ENCODE results near the gene TSC22D4.

TSC22D4 gene

GRCh38 chr7:100426516-100426915 is 52.5 kb downstream of the TSC22D4 start:
- DNase-seq, result no peak

DNA sequence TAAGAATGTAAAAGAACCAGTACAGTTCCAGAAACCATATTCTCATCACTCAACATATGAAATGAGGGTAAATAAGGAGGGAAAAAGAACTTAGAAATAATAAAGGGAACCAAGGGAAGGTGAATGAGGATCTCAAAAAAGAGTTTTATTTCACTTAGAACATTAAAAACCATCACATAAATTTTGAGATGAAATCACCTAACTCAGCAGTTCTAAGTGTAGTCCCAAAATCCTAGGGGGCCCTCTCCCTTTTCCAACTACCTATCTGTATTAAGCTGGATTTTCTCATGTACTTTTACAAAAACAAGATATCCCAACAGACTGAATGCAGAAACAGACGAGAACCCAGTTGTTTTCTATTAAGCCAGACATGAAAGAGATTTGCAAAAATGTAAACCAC is 53.7 kb downstream of the TSC22D4 start:
- no peak for DNase-seq

DNA sequence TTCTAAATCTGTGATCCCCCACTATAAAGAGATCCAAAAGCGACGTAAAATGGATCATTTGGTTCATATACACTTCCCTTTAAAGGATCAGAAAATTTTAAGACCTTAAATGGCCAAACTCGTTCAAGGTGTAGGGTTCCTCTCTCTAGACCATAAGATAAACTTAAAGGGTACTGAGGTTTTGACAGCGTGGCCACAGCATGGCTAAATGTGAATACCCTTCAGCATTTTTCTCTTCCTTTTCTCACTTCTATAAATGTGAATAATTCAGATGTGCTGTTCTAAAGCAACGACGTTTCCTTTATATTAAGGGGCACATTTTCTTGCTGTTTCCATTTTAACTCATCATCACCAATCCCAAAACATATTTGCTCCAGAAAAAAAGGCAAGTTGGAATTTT is 55.7 kb downstream of the TSC22D4 start:
- no peak for DNase-seq

- DNase-seq, result no peak
Observed at GRCh38 chr7:100419660-100420226, 59.3 kb downstream of the TSC22D4 start.

DNA sequence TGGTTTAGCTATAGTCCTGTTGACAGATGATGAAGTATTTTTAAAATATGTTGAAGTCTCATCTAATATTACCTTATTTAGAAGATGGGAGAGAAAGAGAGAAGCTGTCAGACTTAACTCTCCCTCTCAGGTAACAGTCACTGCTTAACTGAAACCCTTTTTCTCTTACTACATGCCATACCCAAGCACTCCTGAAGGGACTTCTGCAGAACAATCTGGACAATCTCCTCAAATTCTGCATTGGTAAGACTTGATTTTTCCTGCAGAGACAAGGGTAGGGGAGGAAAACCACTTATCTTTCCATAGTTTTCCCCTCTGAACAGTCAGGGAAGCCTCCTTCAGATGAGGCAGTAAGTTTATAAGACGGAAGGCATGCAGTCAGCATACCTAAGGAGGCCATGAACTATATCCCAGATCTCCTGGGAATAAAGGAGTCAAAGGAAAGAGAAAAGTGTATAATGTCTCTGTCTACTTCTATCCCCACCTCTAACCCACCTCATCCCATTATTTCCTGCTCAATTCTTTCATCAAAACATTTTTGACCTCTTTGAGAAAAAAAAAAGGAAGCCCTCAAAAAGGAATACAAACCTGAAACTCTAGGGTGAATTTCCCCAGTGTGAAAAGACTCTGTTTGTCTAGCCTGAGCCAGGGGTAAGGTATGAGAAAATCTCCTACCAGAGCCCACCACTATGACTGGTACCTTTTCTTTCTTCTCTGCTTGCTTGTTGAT is 59.9 kb downstream of the TSC22D4 start:
- no peak for DNase-seq

Data from activated naive CD4-positive, alpha-beta T cell treated with Interleukin-2 at 50 U/mL for 16 hours (primary cell).